K562 (cell line): ENCODE results near the gene GRK1. TPM values are rescaled to one million over a fixed set of nuclear protein-coding genes. Genes with fewer than 3 reads are reported as not detected.

ENCODE experiments used
- ATAC-seq: fragments of 200-7000 bp; cut with Tn5 transposase; 3 replicates; pipeline ENCODE4 v1.9.1; 2020; ENCODE audit warnings: moderate library complexity
- BruUV-seq: library from RNA; stranded (reverse); fragments of 400-500 nt; replicated peaks from 2 replicates; lab custom pipeline; 2021; lab: Mats Ljungman, UMichigan
- CTCF ChIA-PET: fragments of 300-600 bp; formaldehyde crosslinking; extraction: SDS; loops from one replicate; lab custom pipeline; 2021; ENCODE audit warnings: low intra/inter-chr PET ratio; lab: Yijun Ruan, JAX
- POLR2A ChIA-PET: fragments of 300-600, 350-650 bp; sonication (Branson Sonifier 250); formaldehyde crosslinking; extraction: SDS; loops from one replicate; lab custom pipeline; 2021; ENCODE audit warnings: antibody characterized with exemption, inconsistent platforms; lab: Yijun Ruan, JAX
- DNase-seq, 4 experiments: peaks; one replicate each; pipeline versions ENCODE4 v3.0.0 to v3.0.0-alpha.2; 2011 to 2018; ENCODE audit warnings: low spot score in 3 of 4, mixed read lengths in 3 of 4; ENCODE audit errors: extremely low read depth in 1 of 4
- FAIRE-seq: peaks from 2 replicates; lab custom pipeline; 2011; peaks lifted over from hg19 to GRCh38; lab: Jason Lieb, UNC
- H2AFZ ChIP-seq: 2 replicates; pipeline ENCODE4 v1.6.0; 2011; ENCODE audit warnings: low read depth, low read length, control low read depth, inconsistent platforms
- H3K27ac ChIP-seq: fragments of 200-600 bp; 3 replicates; pipeline ENCODE4 v1.8.0; 2011; ENCODE audit warnings: low read depth, mild to moderate bottlenecking, control low read depth, inconsistent platforms, low read length, moderate library complexity, mixed read lengths; ENCODE audit errors: extremely low read depth
- H3K27me3 ChIP-seq, 2 experiments: fragments of 300-600 bp in 1 of 2; 2 replicates in 1 of 2; 3 replicates in 1 of 2; pipeline versions ENCODE4 v1.6.0 to v1.8.0; 2011; ENCODE audit warnings: inconsistent platforms in 2 of 2, low read length in 2 of 2, mild to moderate bottlenecking in 1 of 2, mixed read lengths in 1 of 2, moderate library complexity in 1 of 2; ENCODE audit not compliant: control insufficient read depth in 2 of 2, insufficient read depth in 2 of 2
- H3K36me3 ChIP-seq: fragments of 300-600 bp; 3 replicates; pipeline ENCODE4 v1.8.0; 2011; ENCODE audit warnings: mild to moderate bottlenecking, low read length, inconsistent platforms; ENCODE audit not compliant: control insufficient read depth, insufficient read depth
- H3K4me1 ChIP-seq, 2 experiments: fragments of 200-600 bp in 1 of 2; replicated peaks in 1 of 2; 2 replicates in 1 of 2; 3 replicates in 1 of 2; pipeline versions ENCODE4 v1.5.1 to v1.8.0; 2011; ENCODE audit warnings: inconsistent platforms in 2 of 2, low read length in 2 of 2, mild to moderate bottlenecking in 1 of 2, mixed read lengths in 1 of 2, moderate library complexity in 1 of 2; ENCODE audit not compliant: control insufficient read depth in 2 of 2, insufficient read depth in 2 of 2
- H3K4me2 ChIP-seq: 2 replicates; pipeline ENCODE4 v1.6.1; 2011; ENCODE audit warnings: low read length, control low read depth, inconsistent platforms, mixed read lengths; ENCODE audit not compliant: insufficient read depth
- H3K4me3 ChIP-seq: fragments of 200-600 bp; sonication (generic), shearing (Covaris generic); 2 replicates; pipeline ENCODE4 v1.5.1; 2016; ENCODE audit warnings: control low read depth, inconsistent platforms
- H3K79me2 ChIP-seq: fragments of 200-600 bp; 3 replicates; pipeline ENCODE4 v1.8.0; 2011; ENCODE audit warnings: low read length, inconsistent platforms; ENCODE audit not compliant: control insufficient read depth, insufficient read depth
- H3K9ac ChIP-seq, 2 experiments: 2 replicates each; pipeline versions ENCODE4 v1.6.0 to v1.6.1; 2011; ENCODE audit warnings: low read depth in 2 of 2, low read length in 2 of 2, control low read depth in 1 of 2, inconsistent platforms in 1 of 2, mild to moderate bottlenecking in 1 of 2, mixed read lengths in 1 of 2; ENCODE audit not compliant: insufficient read depth in 1 of 2
- H3K9me1 ChIP-seq: one replicate; pipeline ENCODE4 v1.6.0; 2011; ENCODE audit warnings: inconsistent platforms, mild to moderate bottlenecking, low read length, moderate library complexity; ENCODE audit not compliant: control insufficient read depth, insufficient read depth
- H3K9me3 ChIP-seq: replicated peaks from 2 replicates; pipeline ENCODE4 v1.5.1; 2011; ENCODE audit warnings: low read depth, low read length, inconsistent platforms; ENCODE audit not compliant: control insufficient read depth, insufficient read depth
- H4K20me1 ChIP-seq: replicated peaks from 2 replicates; pipeline ENCODE4 v1.6.1; 2011; ENCODE audit warnings: low read length, inconsistent platforms, mixed read lengths; ENCODE audit not compliant: control insufficient read depth, insufficient read depth
- COPS2 ChIP-seq: fragments of 450-650 bp; conservative IDR thresholded peaks from 2 replicates; pipeline ENCODE4 v1.6.1; 2016; ENCODE audit warnings: mild to moderate bottlenecking, moderate library complexity
- ELF1 ChIP-seq: fragments of 200-800 bp; sonication (Bioruptor generic); IDR thresholded peaks from 2 replicates; pipeline ENCODE4 v1.6.1; 2016; ENCODE audit warnings: missing genetic modification characterization, missing compliant biosample characterization
- EP400 ChIP-seq: fragments of 450-650 bp; IDR thresholded peaks from 2 replicates; pipeline ENCODE4 v1.6.1; 2017; ENCODE audit warnings: antibody characterized with exemption, mild to moderate bottlenecking, moderate library complexity
- HDGF ChIP-seq: fragments of 450-650 bp; IDR thresholded peaks from 2 replicates; pipeline ENCODE4 v1.6.1; 2016
- LCOR ChIP-seq: sonication (generic); formaldehyde crosslinking; IDR thresholded peaks from 2 replicates; pipeline ENCODE4 v1.8.0; 2022; ENCODE audit warnings: mild to moderate bottlenecking, missing genetic modification reagents
- POLR2G ChIP-seq: fragments of 200-400 bp; formaldehyde crosslinking; IDR thresholded peaks from 2 replicates; pipeline ENCODE4 v1.6.1; 2017; ENCODE audit warnings: low read depth, mild to moderate bottlenecking, antibody characterized with exemption, low read length, moderate library complexity
- SMARCA5 ChIP-seq: fragments of 450-650 bp; IDR thresholded peaks from 2 replicates; pipeline ENCODE4 v1.6.1; 2016
- TAF7 ChIP-seq: fragments of 450-650 bp; IDR thresholded peaks from 2 replicates; pipeline ENCODE4 v1.6.1; 2016; ENCODE audit warnings: missing genetic modification characterization, missing compliant biosample characterization
- ZKSCAN3 ChIP-seq: fragments of 250-450 bp; sonication (Bioruptor Pico); IDR thresholded peaks from 2 replicates; pipeline ENCODE4 v1.4.0; 2020
- ZNF175 ChIP-seq: fragments of 200-800 bp; sonication (Bioruptor generic); IDR thresholded peaks from 2 replicates; pipeline ENCODE4 v1.6.1; 2016; ENCODE audit warnings: low read depth, mild to moderate bottlenecking, missing genetic modification characterization, missing compliant biosample characterization
- ZNF311 ChIP-seq: fragments of 250-450 bp; sonication (Bioruptor Pico); IDR thresholded peaks from 2 replicates; pipeline ENCODE4 v1.4.0; 2020; ENCODE audit warnings: mild to moderate bottlenecking, moderate library complexity
- WGBS: fragments of 100-300 bp; shearing (Covaris generic); methylation state at CpG from one replicate; pipeline ENCODE4 v1.1.6; 2016; ENCODE audit warnings: low coverage, mixed read lengths; ENCODE audit not compliant: insufficient coverage; ENCODE audit errors: missing lambda C conversion rate; 5-methylcytosine and 5-hydroxymethylcytosine counted together
- in situ Hi-C: fragments of 300-500 bp; cut with MboI; formaldehyde crosslinking; loops from 4 replicates; pipeline ENCODE4 v1.15.0; 2018; ENCODE audit warnings: inconsistent platforms, mixed read lengths
- intact Hi-C: fragments of 100-400 bp; cut with micrococcal nuclease; formaldehyde crosslinking; loops from 2 replicates; pipeline ENCODE4 v1.14.2; 2022
- polyA plus RNA-seq, 8 experiments: library from polyadenylated mRNA; depleted of rRNA in 4 of 8; stranded (reverse) in 5 of 8; unstranded in 3 of 8; fragments of >200 nt; fragmentation: Nextera tagmentation in 2 of 8; fragmentation: Illumina TruSeq in 1 of 8; extraction: Ambion mirVana in 2 of 8; extraction: Trizol in 1 of 8; gene quantifications; 2 replicates each; pipeline versions ENCODE4 v1.2.1 to v1.2.3, GENCODE V29; 2011 to 2014; ENCODE audit warnings: inconsistent platforms in 1 of 8, missing spikeins in 1 of 8
- total RNA-seq, 7 experiments: library from RNA; depleted of rRNA in 6 of 7; stranded (reverse); fragments of >200 nt in 6 of 7; fragmentation: Illumina TruSeq in 2 of 7; extraction: Trizol in 2 of 7; gene quantifications; 2 replicates each; pipeline versions ENCODE4 v1.2.1 to v1.2.3, GENCODE V29; 2011 to 2021; ENCODE audit warnings: low replicate concordance in 1 of 7
- TF ChIP-seq, protein P1 (sequence below): IDR thresholded peaks from 3 replicates; pipeline ENCODE4 v1.6.1; 2011; ENCODE audit warnings: borderline replicate concordance, mild to moderate bottlenecking, moderate library complexity; ENCODE audit not compliant: insufficient read length; ENCODE audit errors: extremely low read depth
- TF ChIP-seq, protein P2 (sequence below), 2 experiments: fragments of 450-650 bp; conservative IDR thresholded peaks; 2 replicates each; pipeline ENCODE4 v1.6.1; 2017; ENCODE audit warnings: mild to moderate bottlenecking in 2 of 2, moderate library complexity in 2 of 2
- TF ChIP-seq, protein P3 (sequence below): fragments of 450-650 bp; formaldehyde crosslinking; IDR thresholded peaks from 2 replicates; pipeline ENCODE4 v1.4.0; 2020; ENCODE audit warnings: mild to moderate bottlenecking, moderate library complexity
- TF ChIP-seq, protein P4 (sequence below): fragments of 250-450 bp; sonication (Bioruptor Pico); IDR thresholded peaks from 2 replicates; pipeline ENCODE4 v1.8.0; 2022; ENCODE audit warnings: moderate library complexity, mild to moderate bottlenecking, inconsistent platforms

The GRK1 gene
- total and polyA plus RNA-seq, 9 of the 15 experiments (the other 6 are each of a cell fraction or from before 2014, with no cell fraction given) = 0.09 TPM; not detected in 8

DNA sequence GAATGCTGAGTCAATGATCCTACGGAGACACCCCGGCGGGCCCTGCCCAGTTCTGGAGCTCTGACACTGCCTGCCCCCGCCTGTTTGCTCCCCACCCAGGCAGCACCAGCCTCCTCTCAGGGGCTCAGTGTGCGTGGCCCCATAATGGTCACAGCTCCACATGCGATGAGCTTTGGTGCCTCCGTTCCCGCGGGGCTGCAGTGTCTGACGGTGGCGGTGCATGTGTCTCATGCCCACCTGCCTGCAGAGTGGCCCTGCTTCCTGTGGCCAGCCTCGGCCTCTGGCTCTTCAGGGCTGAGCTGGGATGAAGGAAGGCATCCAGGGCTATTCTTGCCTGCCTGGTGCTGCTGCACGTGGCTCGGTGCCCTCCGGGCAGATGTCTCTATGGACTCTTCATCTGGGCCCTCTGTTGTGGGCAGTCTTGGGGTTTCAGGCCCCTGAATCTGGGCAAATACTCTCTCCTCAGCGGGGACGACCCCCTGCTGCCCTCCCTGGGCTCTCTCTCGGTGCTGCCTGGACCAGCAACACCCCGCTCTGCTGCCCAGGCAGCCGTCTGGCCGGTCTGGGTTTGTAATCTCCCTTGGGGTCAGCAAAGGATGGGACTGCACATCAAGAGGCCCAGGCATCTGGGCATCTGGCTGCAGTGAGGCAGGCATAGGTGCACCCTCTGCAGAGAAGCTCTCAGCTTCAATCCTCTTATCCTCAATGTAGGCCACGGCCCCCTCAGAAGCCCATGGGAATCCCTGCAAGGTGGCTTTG lies 72.7 kb downstream of the GRK1 start:
- FAIRE-seq = no peak
- intact Hi-C loops (no loop called here), in situ Hi-C loops (loop anchor here (5.0 to 10.0 kb wide), 2 partner anchors 67 to 185 kb away; no protein-coding TSS in a partner anchor)
- no peak for DNase-seq
- Histone ChIP-seq H3K4me2 (no peak overlapping the region), H3K27me3 (peaks cover 20 to 69% of the 10 kb centered on the region in 2 experiments; a peak in 4 of 5 replicates), H3K9ac (no peak overlapping the region), H3K9me3 (no peaks in the 10 kb centered on the region), H3K4me1 (peaks cover 0 to 16% of the 10 kb centered on the region in 2 experiments; a peak in 1 of 5 replicates), H3K27ac (no peak overlapping the region), H2AFZ (no peak overlapping the region), H4K20me1 (no peaks in the 10 kb centered on the region), H3K9me1 (no peaks in the 10 kb centered on the region), H3K36me3 (no peaks in the 10 kb centered on the region), H3K79me2 (no peaks in the 10 kb centered on the region), H3K4me3 (no peak overlapping the region)
- no peak for ATAC-seq
- no TSS peak for BruUV-seq
- POLR2A ChIA-PET = interaction anchor here (0.6 kb wide), 1 partner anchor 223 kb away, joined by 3 read pairs; no protein-coding TSS in a partner anchor
- 2% methylated on average over 21 of the region's 22 CpGs for WGBS
- CTCF ChIA-PET = no interaction called here
- TF ChIP-seq TAF7 (tag) (no peak), HDGF (no peak), EP400 (no peak), ZKSCAN3 (CRISPR knock-in tag) (no peak), SMARCA5 (no peak), POLR2G (no peak), COPS2 (no peak), ELF1 (tag) (no peak), LCOR (CRISPR knock-in tag) (no peak), ZNF311 (CRISPR knock-in tag) (no peak), ZNF175 (CRISPR knock-in tag) (no peak)
- TF ChIP-seq, protein P1, sequence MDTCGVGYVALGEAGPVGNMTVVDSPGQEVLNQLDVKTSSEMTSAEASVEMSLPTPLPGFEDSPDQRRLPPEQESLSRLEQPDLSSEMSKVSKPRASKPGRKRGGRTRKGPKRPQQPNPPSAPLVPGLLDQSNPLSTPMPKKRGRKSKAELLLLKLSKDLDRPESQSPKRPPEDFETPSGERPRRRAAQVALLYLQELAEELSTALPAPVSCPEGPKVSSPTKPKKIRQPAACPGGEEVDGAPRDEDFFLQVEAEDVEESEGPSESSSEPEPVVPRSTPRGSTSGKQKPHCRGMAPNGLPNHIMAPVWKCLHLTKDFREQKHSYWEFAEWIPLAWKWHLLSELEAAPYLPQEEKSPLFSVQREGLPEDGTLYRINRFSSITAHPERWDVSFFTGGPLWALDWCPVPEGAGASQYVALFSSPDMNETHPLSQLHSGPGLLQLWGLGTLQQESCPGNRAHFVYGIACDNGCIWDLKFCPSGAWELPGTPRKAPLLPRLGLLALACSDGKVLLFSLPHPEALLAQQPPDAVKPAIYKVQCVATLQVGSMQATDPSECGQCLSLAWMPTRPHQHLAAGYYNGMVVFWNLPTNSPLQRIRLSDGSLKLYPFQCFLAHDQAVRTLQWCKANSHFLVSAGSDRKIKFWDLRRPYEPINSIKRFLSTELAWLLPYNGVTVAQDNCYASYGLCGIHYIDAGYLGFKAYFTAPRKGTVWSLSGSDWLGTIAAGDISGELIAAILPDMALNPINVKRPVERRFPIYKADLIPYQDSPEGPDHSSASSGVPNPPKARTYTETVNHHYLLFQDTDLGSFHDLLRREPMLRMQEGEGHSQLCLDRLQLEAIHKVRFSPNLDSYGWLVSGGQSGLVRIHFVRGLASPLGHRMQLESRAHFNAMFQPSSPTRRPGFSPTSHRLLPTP = no peak
- TF ChIP-seq, protein P2, sequence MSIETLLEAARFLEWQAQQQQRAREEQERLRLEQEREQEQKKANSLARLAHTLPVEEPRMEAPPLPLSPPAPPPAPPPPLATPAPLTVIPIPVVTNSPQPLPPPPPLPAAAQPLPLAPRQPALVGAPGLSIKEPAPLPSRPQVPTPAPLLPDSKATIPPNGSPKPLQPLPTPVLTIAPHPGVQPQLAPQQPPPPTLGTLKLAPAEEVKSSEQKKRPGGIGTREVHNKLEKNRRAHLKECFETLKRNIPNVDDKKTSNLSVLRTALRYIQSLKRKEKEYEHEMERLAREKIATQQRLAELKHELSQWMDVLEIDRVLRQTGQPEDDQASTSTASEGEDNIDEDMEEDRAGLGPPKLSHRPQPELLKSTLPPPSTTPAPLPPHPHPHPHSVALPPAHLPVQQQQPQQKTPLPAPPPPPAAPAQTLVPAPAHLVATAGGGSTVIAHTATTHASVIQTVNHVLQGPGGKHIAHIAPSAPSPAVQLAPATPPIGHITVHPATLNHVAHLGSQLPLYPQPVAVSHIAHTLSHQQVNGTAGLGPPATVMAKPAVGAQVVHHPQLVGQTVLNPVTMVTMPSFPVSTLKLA (conservative IDR thresholded peaks at IDR 0.05) = no peak
- TF ChIP-seq, protein P3, sequence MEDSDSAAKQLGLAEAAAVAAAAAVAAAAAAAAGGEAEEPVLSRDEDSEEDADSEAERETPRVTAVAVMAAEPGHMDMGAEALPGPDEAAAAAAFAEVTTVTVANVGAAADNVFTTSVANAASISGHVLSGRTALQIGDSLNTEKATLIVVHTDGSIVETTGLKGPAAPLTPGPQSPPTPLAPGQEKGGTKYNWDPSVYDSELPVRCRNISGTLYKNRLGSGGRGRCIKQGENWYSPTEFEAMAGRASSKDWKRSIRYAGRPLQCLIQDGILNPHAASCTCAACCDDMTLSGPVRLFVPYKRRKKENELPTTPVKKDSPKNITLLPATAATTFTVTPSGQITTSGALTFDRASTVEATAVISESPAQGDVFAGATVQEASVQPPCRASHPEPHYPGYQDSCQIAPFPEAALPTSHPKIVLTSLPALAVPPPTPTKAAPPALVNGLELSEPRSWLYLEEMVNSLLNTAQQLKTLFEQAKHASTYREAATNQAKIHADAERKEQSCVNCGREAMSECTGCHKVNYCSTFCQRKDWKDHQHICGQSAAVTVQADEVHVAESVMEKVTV = no peak
- TF ChIP-seq, protein P4, sequence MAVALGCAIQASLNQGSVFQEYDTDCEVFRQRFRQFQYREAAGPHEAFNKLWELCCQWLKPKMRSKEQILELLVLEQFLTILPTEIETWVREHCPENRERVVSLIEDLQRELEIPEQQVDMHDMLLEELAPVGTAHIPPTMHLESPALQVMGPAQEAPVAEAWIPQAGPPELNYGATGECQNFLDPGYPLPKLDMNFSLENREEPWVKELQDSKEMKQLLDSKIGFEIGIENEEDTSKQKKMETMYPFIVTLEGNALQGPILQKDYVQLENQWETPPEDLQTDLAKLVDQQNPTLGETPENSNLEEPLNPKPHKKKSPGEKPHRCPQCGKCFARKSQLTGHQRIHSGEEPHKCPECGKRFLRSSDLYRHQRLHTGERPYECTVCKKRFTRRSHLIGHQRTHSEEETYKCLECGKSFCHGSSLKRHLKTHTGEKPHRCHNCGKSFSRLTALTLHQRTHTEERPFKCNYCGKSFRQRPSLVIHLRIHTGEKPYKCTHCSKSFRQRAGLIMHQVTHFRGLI (CRISPR knock-in tag) = no peak
